K562 (cell line): Measurements from ENCODE around the gene CIAO2A. TPM values are rescaled to one million over a fixed set of nuclear protein-coding genes. Genes with fewer than 3 reads are reported as not detected.

Experiments
- ATAC-seq: fragments of 200-7000 bp; cut with Tn5 transposase; 3 replicates; pipeline ENCODE4 v1.9.1; 2020; ENCODE audit warnings: moderate library complexity
- BruUV-seq: library from RNA; stranded (reverse); fragments of 400-500 nt; replicated peaks from 2 replicates; lab custom pipeline; 2021; lab: Mats Ljungman, UMichigan
- CTCF ChIA-PET: fragments of 300-600 bp; formaldehyde crosslinking; extraction: SDS; loops from one replicate; lab custom pipeline; 2021; ENCODE audit warnings: low intra/inter-chr PET ratio; lab: Yijun Ruan, JAX
- POLR2A ChIA-PET: fragments of 300-600, 350-650 bp; sonication (Branson Sonifier 250); formaldehyde crosslinking; extraction: SDS; loops from one replicate; lab custom pipeline; 2021; ENCODE audit warnings: antibody characterized with exemption, inconsistent platforms; lab: Yijun Ruan, JAX
- DNase-seq, 4 experiments: peaks; one replicate each; pipeline versions ENCODE4 v3.0.0 to v3.0.0-alpha.2; 2011 to 2018; ENCODE audit warnings: low spot score in 3 of 4, mixed read lengths in 3 of 4; ENCODE audit errors: extremely low read depth in 1 of 4
- FAIRE-seq: peaks from 2 replicates; lab custom pipeline; 2011; peaks lifted over from hg19 to GRCh38; lab: Jason Lieb, UNC
- H2AFZ ChIP-seq: 2 replicates; pipeline ENCODE4 v1.6.0; 2011; ENCODE audit warnings: low read depth, low read length, control low read depth, inconsistent platforms
- H3K27ac ChIP-seq: fragments of 200-600 bp; 3 replicates; pipeline ENCODE4 v1.8.0; 2011; ENCODE audit warnings: low read depth, mild to moderate bottlenecking, control low read depth, inconsistent platforms, low read length, moderate library complexity, mixed read lengths; ENCODE audit errors: extremely low read depth
- H3K27me3 ChIP-seq, 2 experiments: fragments of 300-600 bp in 1 of 2; 2 replicates in 1 of 2; 3 replicates in 1 of 2; pipeline versions ENCODE4 v1.6.0 to v1.8.0; 2011; ENCODE audit warnings: inconsistent platforms in 2 of 2, low read length in 2 of 2, mild to moderate bottlenecking in 1 of 2, mixed read lengths in 1 of 2, moderate library complexity in 1 of 2; ENCODE audit not compliant: control insufficient read depth in 2 of 2, insufficient read depth in 2 of 2
- H3K36me3 ChIP-seq: fragments of 300-600 bp; 3 replicates; pipeline ENCODE4 v1.8.0; 2011; ENCODE audit warnings: mild to moderate bottlenecking, low read length, inconsistent platforms; ENCODE audit not compliant: control insufficient read depth, insufficient read depth
- H3K4me1 ChIP-seq, 2 experiments: fragments of 200-600 bp in 1 of 2; replicated peaks in 1 of 2; 2 replicates in 1 of 2; 3 replicates in 1 of 2; pipeline versions ENCODE4 v1.5.1 to v1.8.0; 2011; ENCODE audit warnings: inconsistent platforms in 2 of 2, low read length in 2 of 2, mild to moderate bottlenecking in 1 of 2, mixed read lengths in 1 of 2, moderate library complexity in 1 of 2; ENCODE audit not compliant: control insufficient read depth in 2 of 2, insufficient read depth in 2 of 2
- H3K4me2 ChIP-seq: 2 replicates; pipeline ENCODE4 v1.6.1; 2011; ENCODE audit warnings: low read length, control low read depth, inconsistent platforms, mixed read lengths; ENCODE audit not compliant: insufficient read depth
- H3K4me3 ChIP-seq: fragments of 200-600 bp; sonication (generic), shearing (Covaris generic); 2 replicates; pipeline ENCODE4 v1.5.1; 2016; ENCODE audit warnings: control low read depth, inconsistent platforms
- H3K79me2 ChIP-seq: fragments of 200-600 bp; 3 replicates; pipeline ENCODE4 v1.8.0; 2011; ENCODE audit warnings: low read length, inconsistent platforms; ENCODE audit not compliant: control insufficient read depth, insufficient read depth
- H3K9ac ChIP-seq, 2 experiments: 2 replicates each; pipeline versions ENCODE4 v1.6.0 to v1.6.1; 2011; ENCODE audit warnings: low read depth in 2 of 2, low read length in 2 of 2, control low read depth in 1 of 2, inconsistent platforms in 1 of 2, mild to moderate bottlenecking in 1 of 2, mixed read lengths in 1 of 2; ENCODE audit not compliant: insufficient read depth in 1 of 2
- H3K9me1 ChIP-seq: one replicate; pipeline ENCODE4 v1.6.0; 2011; ENCODE audit warnings: inconsistent platforms, mild to moderate bottlenecking, low read length, moderate library complexity; ENCODE audit not compliant: control insufficient read depth, insufficient read depth
- H3K9me3 ChIP-seq: replicated peaks from 2 replicates; pipeline ENCODE4 v1.5.1; 2011; ENCODE audit warnings: low read depth, low read length, inconsistent platforms; ENCODE audit not compliant: control insufficient read depth, insufficient read depth
- H4K20me1 ChIP-seq: replicated peaks from 2 replicates; pipeline ENCODE4 v1.6.1; 2011; ENCODE audit warnings: low read length, inconsistent platforms, mixed read lengths; ENCODE audit not compliant: control insufficient read depth, insufficient read depth
- BRCA1 ChIP-seq, 2 experiments: fragments of 450-650 bp in 1 of 2; sonication (generic) in 1 of 2; formaldehyde crosslinking in 1 of 2; IDR thresholded peaks; 2 replicates each; pipeline versions ENCODE4 v1.5.0 to v1.6.1; 2017 to 2020; ENCODE audit warnings: mild to moderate bottlenecking in 1 of 2, missing genetic modification reagents in 1 of 2
- CBX8 ChIP-seq: fragments of 200-600 bp; sonication (generic); IDR thresholded peaks from 2 replicates; pipeline ENCODE4 v1.6.1; 2012; ENCODE audit warnings: borderline replicate concordance, mixed run types, low read depth, mild to moderate bottlenecking, moderate library complexity, mixed read lengths, low read length, control low read depth, inconsistent platforms; ENCODE audit not compliant: poor library complexity, severe bottlenecking; ENCODE audit errors: extremely low read depth
- CCNT2 ChIP-seq: IDR thresholded peaks from 2 replicates; pipeline ENCODE4 v1.6.1; 2011; ENCODE audit warnings: borderline replicate concordance, low read depth, mild to moderate bottlenecking, moderate library complexity, mixed read lengths, low read length; ENCODE audit not compliant: insufficient read length; ENCODE audit errors: extremely low read depth
- CEBPG ChIP-seq, 3 experiments: fragments of 200-800 bp in 1 of 3; sonication (Bioruptor generic) in 1 of 3; sonication (generic) in 1 of 3; formaldehyde crosslinking in 1 of 3; IDR thresholded peaks in 2 of 3; conservative IDR thresholded peaks in 1 of 3; 2 replicates each; pipeline versions ENCODE4 v1.6.1 to v1.8.0; 2016 to 2022; ENCODE audit warnings: missing compliant biosample characterization in 2 of 3, missing genetic modification characterization in 2 of 3, mild to moderate bottlenecking in 1 of 3, missing genetic modification reagents in 1 of 3
- GTF2F1 ChIP-seq: IDR thresholded peaks from 2 replicates; pipeline ENCODE4 v1.6.1; 2011; ENCODE audit warnings: low read depth, low read length, improper control_type of control experiment
- HMGN3 ChIP-seq: IDR thresholded peaks from 2 replicates; pipeline ENCODE4 v1.6.1; 2011; ENCODE audit warnings: borderline replicate concordance, low read depth, mild to moderate bottlenecking, mixed read lengths, low read length; ENCODE audit not compliant: insufficient read length; ENCODE audit errors: extremely low read depth
- HSF4 ChIP-seq: fragments of 250-450 bp; sonication (Bioruptor Pico); IDR thresholded peaks from 2 replicates; pipeline ENCODE4 v2.1.2; 2022; ENCODE audit warnings: mild to moderate bottlenecking, moderate library complexity, borderline replicate concordance
- MAFF ChIP-seq: IDR thresholded peaks from 2 replicates; pipeline ENCODE4 v1.6.1; 2012; ENCODE audit warnings: low read length, improper control_type of control experiment
- NFYB ChIP-seq: IDR thresholded peaks from 2 replicates; pipeline ENCODE4 v1.6.1; 2011; ENCODE audit warnings: mild to moderate bottlenecking, moderate library complexity; ENCODE audit not compliant: insufficient read length; ENCODE audit errors: extremely low read depth
- PPARD ChIP-seq: fragments of 250-450 bp; sonication (Bioruptor Pico); IDR thresholded peaks from 2 replicates; pipeline ENCODE4 v1.8.0; 2022; ENCODE audit warnings: inconsistent platforms, mild to moderate bottlenecking, moderate library complexity
- PTBP1 ChIP-seq: fragments of 200-400 bp; formaldehyde crosslinking; IDR thresholded peaks from 2 replicates; pipeline ENCODE4 v1.6.1; 2017; ENCODE audit warnings: low read depth, low read length
- RNF2 ChIP-seq: sonication (generic); IDR thresholded peaks from 2 replicates; pipeline ENCODE4 v1.6.1; 2016
- STAT5B ChIP-seq: fragments of 250-450 bp; sonication (Bioruptor Pico); IDR thresholded peaks from 2 replicates; pipeline ENCODE4 v1.8.0; 2021; ENCODE audit warnings: mild to moderate bottlenecking, inconsistent platforms
- TBP ChIP-seq: optimal IDR thresholded peaks from 2 replicates; pipeline ENCODE3; 2011; ENCODE audit warnings: low read depth, low read length, improper control_type of control experiment
- ZNF445 ChIP-seq: fragments of 250-450 bp; sonication (Bioruptor Pico); IDR thresholded peaks from 2 replicates; pipeline ENCODE4 v1.4.0; 2020; ENCODE audit warnings: low read depth, mild to moderate bottlenecking, moderate library complexity
- WGBS: fragments of 100-300 bp; shearing (Covaris generic); methylation state at CpG from one replicate; pipeline ENCODE4 v1.1.6; 2016; ENCODE audit warnings: low coverage, mixed read lengths; ENCODE audit not compliant: insufficient coverage; ENCODE audit errors: missing lambda C conversion rate; 5-methylcytosine and 5-hydroxymethylcytosine counted together
- in situ Hi-C: fragments of 300-500 bp; cut with MboI; formaldehyde crosslinking; loops from 4 replicates; pipeline ENCODE4 v1.15.0; 2018; ENCODE audit warnings: inconsistent platforms, mixed read lengths
- intact Hi-C: fragments of 100-400 bp; cut with micrococcal nuclease; formaldehyde crosslinking; loops from 2 replicates; pipeline ENCODE4 v1.14.2; 2022
- polyA plus RNA-seq, 8 experiments: library from polyadenylated mRNA; depleted of rRNA in 4 of 8; stranded (reverse) in 5 of 8; unstranded in 3 of 8; fragments of >200 nt; fragmentation: Nextera tagmentation in 2 of 8; fragmentation: Illumina TruSeq in 1 of 8; extraction: Ambion mirVana in 2 of 8; extraction: Trizol in 1 of 8; gene quantifications; 2 replicates each; pipeline versions ENCODE4 v1.2.1 to v1.2.3, GENCODE V29; 2011 to 2014; ENCODE audit warnings: inconsistent platforms in 1 of 8, missing spikeins in 1 of 8
- total RNA-seq, 7 experiments: library from RNA; depleted of rRNA in 6 of 7; stranded (reverse); fragments of >200 nt in 6 of 7; fragmentation: Illumina TruSeq in 2 of 7; extraction: Trizol in 2 of 7; gene quantifications; 2 replicates each; pipeline versions ENCODE4 v1.2.1 to v1.2.3, GENCODE V29; 2011 to 2021; ENCODE audit warnings: low replicate concordance in 1 of 7
- TF ChIP-seq, protein P1 (sequence below): fragments of 450-650 bp; IDR thresholded peaks from 2 replicates; pipeline ENCODE4 v1.6.1; 2016; ENCODE audit warnings: low read depth, mild to moderate bottlenecking, moderate library complexity

Gene CIAO2A
- total and polyA plus RNA-seq, 9 of the 15 experiments (the other 6 are each of a cell fraction or from before 2014, with no cell fraction given), result 161 to 429 (median 313) TPM

DNA sequence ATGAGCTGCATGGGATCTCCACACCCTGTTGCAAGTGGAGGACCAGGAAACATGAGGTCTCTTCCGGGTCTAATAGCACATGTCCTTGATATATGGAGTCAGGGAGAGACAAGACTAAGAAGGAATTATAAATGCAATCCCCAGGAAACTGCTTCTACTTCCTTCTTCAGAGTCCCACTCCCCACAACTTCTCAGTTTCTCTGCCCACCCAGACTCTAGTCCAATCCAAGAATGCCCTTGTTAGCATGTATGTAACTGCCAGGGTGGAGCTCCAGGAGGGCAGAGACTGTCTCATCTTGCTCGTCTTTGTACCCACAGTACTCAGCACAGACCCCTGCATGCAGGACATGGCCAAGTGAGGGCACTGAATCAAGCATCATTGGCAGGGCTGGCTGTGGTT lies 55.7 kb downstream of the CIAO2A start:
- no peak for TF ChIP-seq RNF2
- TF ChIP-seq PTBP1, result no peak
- TF ChIP-seq BRCA1 (IDR thresholded peaks at IDR 0.05), result no peak
- no peak for TF ChIP-seq BRCA1 (CRISPR knock-in tag; IDR thresholded peaks at IDR 0.05)
- no peak for TF ChIP-seq GTF2F1
- no peak for TF ChIP-seq MAFF
- no peak overlapping the region for H3K4me2 ChIP-seq
- H3K79me2 ChIP-seq, result no peaks in the 10 kb centered on the region
- intact Hi-C loops (no loop called here), in situ Hi-C loops (no loop called here)
- WGBS, result 25% methylated on average over 2 of the region's 2 CpGs
- H4K20me1 ChIP-seq, result no peaks in the 10 kb centered on the region
- BruUV-seq, result no TSS peak
- ChIA-PET POLR2A (interaction anchor here (0.6 to 0.7 kb wide), 2 partner anchors 407 to 881 kb away, joined by 3 read pairs; partner anchors contain the start of gene RPS27L), CTCF (no interaction called here)
- no peaks in the 10 kb centered on the region for H3K4me1 ChIP-seq
- no peaks in the 10 kb centered on the region for H3K9me3 ChIP-seq
- H2AFZ ChIP-seq, result no peak overlapping the region
- no peak for ATAC-seq
- DNase-seq, result no peak
- H3K9me1 ChIP-seq, result no peaks in the 10 kb centered on the region
- H3K27ac ChIP-seq, result no peak overlapping the region
- no peaks in the 10 kb centered on the region for H3K27me3 ChIP-seq
- H3K4me3 ChIP-seq, result no peak overlapping the region
- no peaks in the 10 kb centered on the region for H3K36me3 ChIP-seq
- H3K9ac ChIP-seq, result peak overlapping the region in 1 of 2 experiments; percentile 59; a peak in 1 of 4 replicates
- no peak for FAIRE-seq

DNA sequence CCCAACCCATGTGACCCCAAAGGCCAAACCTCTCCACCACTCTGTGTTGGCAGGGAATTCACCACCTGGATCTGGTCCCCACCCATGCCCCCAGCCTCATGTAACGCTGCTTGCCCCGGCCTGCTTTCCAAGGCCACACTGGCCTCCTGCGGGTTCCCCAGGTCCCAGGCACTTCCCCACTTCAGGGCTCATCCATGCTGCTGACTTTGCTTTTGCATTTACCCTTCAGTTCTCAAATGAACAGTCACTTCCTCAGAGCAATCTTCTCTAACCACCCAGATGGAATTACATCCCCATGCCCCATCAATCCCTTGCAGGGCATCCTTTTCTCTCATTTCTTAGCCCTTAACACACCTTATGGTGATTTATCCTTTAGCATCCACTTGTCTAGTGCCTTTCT lies 56.5 kb downstream of the CIAO2A start:
- 80% methylated on average over 3 of the region's 3 CpGs for WGBS
- no peak for DNase-seq
- H3K36me3 ChIP-seq, result no peaks in the 10 kb centered on the region
- H3K27me3 ChIP-seq, result no peaks in the 10 kb centered on the region
- no peaks in the 10 kb centered on the region for H4K20me1 ChIP-seq
- no TSS peak for BruUV-seq
- no peak for FAIRE-seq
- no peak for ATAC-seq
- ChIA-PET CTCF (no interaction called here), POLR2A (interaction anchor here (0.8 to 1.2 kb wide), 3 partner anchors 8 to 41 kb away, joined by 3 to 5 read pairs (median 3); no protein-coding TSS in a partner anchor)
- in situ Hi-C loops (no loop called here), intact Hi-C loops (no loop called here)
- no peaks in the 10 kb centered on the region for H3K9me3 ChIP-seq
- H3K4me3 ChIP-seq, result no peak overlapping the region
- peaks cover 5% of the 10 kb centered on the region in 2 experiments; a peak in 3 of 5 replicates for H3K4me1 ChIP-seq
- H3K27ac ChIP-seq, result no peak overlapping the region
- no peak overlapping the region for H3K4me2 ChIP-seq
- no peak overlapping the region for H3K9ac ChIP-seq
- H2AFZ ChIP-seq, result no peak overlapping the region
- H3K9me1 ChIP-seq, result no peaks in the 10 kb centered on the region
- H3K79me2 ChIP-seq, result no peaks in the 10 kb centered on the region
- no peak for TF ChIP-seq CBX8
- TF ChIP-seq HMGN3, result no peak
- no peak for TF ChIP-seq PPARD (CRISPR knock-in tag)
- TF ChIP-seq TBP, result no peak
- TF ChIP-seq CCNT2, result no peak
- TF ChIP-seq CEBPG (CRISPR knock-in tag; IDR thresholded peaks at IDR 0.05), result no peak
- no peak for TF ChIP-seq CEBPG (tag; conservative IDR thresholded peaks at IDR 0.05 in 1 of 2, IDR thresholded peaks at IDR 0.05 in 1 of 2)
- TF ChIP-seq NFYB, result no peak
- TF ChIP-seq, protein P1, sequence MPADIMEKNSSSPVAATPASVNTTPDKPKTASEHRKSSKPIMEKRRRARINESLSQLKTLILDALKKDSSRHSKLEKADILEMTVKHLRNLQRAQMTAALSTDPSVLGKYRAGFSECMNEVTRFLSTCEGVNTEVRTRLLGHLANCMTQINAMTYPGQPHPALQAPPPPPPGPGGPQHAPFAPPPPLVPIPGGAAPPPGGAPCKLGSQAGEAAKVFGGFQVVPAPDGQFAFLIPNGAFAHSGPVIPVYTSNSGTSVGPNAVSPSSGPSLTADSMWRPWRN, result no peak
- TF ChIP-seq STAT5B, result no peak
- TF ChIP-seq ZNF445 (CRISPR knock-in tag), result no peak
- TF ChIP-seq HSF4 (CRISPR knock-in tag), result no peak
